H9 (cell line): ENCODE data around the gene TMEM187. TPM values are rescaled to one million over a fixed set of nuclear protein-coding genes. Genes with fewer than 3 reads are reported as not detected.

Source experiments
- DNase-seq: peaks from one replicate; pipeline ENCODE4 v3.0.0-alpha.2; 2017
- H2AFZ ChIP-seq: one replicate; pipeline ENCODE4 v1.6.1; 2013; ENCODE audit warnings: mild to moderate bottlenecking, low read length, control low read depth, moderate library complexity
- H2AK5ac ChIP-seq: 2 replicates; pipeline ENCODE4 v1.6.1; 2013; ENCODE audit warnings: low read length, control low read depth, mixed read lengths; ENCODE audit not compliant: insufficient read length
- H2BK120ac ChIP-seq: one replicate; pipeline ENCODE4 v1.6.1; 2013; ENCODE audit warnings: low read depth, mild to moderate bottlenecking, low read length, control low read depth, inconsistent platforms; ENCODE audit not compliant: poor library complexity, severe bottlenecking
- H2BK12ac ChIP-seq: 2 replicates; pipeline ENCODE4 v1.6.1; 2013; ENCODE audit warnings: low read length, control low read depth, mixed read lengths, low read depth; ENCODE audit not compliant: insufficient read length
- H2BK15ac ChIP-seq: 2 replicates; pipeline ENCODE4 v1.6.1; 2013; ENCODE audit warnings: low read depth, low read length, control low read depth
- H2BK20ac ChIP-seq: one replicate; pipeline ENCODE4 v1.6.1; 2013; ENCODE audit warnings: low read depth, mild to moderate bottlenecking, low read length, control low read depth, inconsistent platforms; ENCODE audit not compliant: poor library complexity, severe bottlenecking
- H2BK5ac ChIP-seq: 2 replicates; pipeline ENCODE4 v1.6.1; 2013; ENCODE audit warnings: low read length, control low read depth, mixed read lengths; ENCODE audit not compliant: insufficient read length
- H3K14ac ChIP-seq: 2 replicates; pipeline ENCODE4 v1.6.1; 2013; ENCODE audit warnings: low read length, control low read depth; ENCODE audit not compliant: insufficient read depth
- H3K18ac ChIP-seq: 2 replicates; pipeline ENCODE4 v1.6.1; 2013; ENCODE audit warnings: low read depth, mild to moderate bottlenecking, mixed read lengths, low read length, control low read depth; ENCODE audit not compliant: insufficient read length
- H3K23ac ChIP-seq: 2 replicates; pipeline ENCODE4 v1.6.1; 2013; ENCODE audit warnings: low read length, control low read depth, mixed read lengths, low read depth; ENCODE audit not compliant: insufficient read length
- H3K23me2 ChIP-seq: 2 replicates; pipeline ENCODE4 v1.6.1; 2013; ENCODE audit warnings: low read depth, mild to moderate bottlenecking, mixed read lengths, low read length, control low read depth; ENCODE audit not compliant: insufficient read length, poor library complexity, severe bottlenecking
- H3K27ac ChIP-seq: 2 replicates; pipeline ENCODE4 v1.5.1; 2013; ENCODE audit warnings: low read length, control low read depth, mixed read lengths, low read depth; ENCODE audit not compliant: insufficient read length
- H3K27me3 ChIP-seq: 2 replicates; pipeline ENCODE4 v1.6.1; 2013; ENCODE audit warnings: low read length, control low read depth, inconsistent platforms; ENCODE audit not compliant: insufficient read depth
- H3K4ac ChIP-seq: 2 replicates; pipeline ENCODE4 v1.6.1; 2013; ENCODE audit warnings: low read depth, mild to moderate bottlenecking, control low read depth, inconsistent platforms, low read length, moderate library complexity
- H3K4me1 ChIP-seq: 2 replicates; pipeline ENCODE4 v1.6.1; 2013; ENCODE audit warnings: low read length, control low read depth, inconsistent platforms; ENCODE audit not compliant: insufficient read depth
- H3K4me2 ChIP-seq: 2 replicates; pipeline ENCODE4 v1.6.1; 2013; ENCODE audit warnings: low read length, control low read depth, mixed read lengths; ENCODE audit not compliant: insufficient read length, insufficient read depth
- H3K56ac ChIP-seq: 2 replicates; pipeline ENCODE4 v1.6.1; 2013; ENCODE audit warnings: low read depth, mild to moderate bottlenecking, mixed read lengths, low read length, control low read depth; ENCODE audit not compliant: insufficient read length
- H3K79me1 ChIP-seq: 2 replicates; pipeline ENCODE4 v1.6.1; 2013; ENCODE audit warnings: low read depth, mild to moderate bottlenecking, moderate library complexity, low read length, control low read depth, inconsistent platforms; ENCODE audit not compliant: insufficient read depth, poor library complexity, severe bottlenecking
- H3K79me2 ChIP-seq: 2 replicates; pipeline ENCODE4 v1.6.1; 2013; ENCODE audit warnings: low read length, control low read depth, inconsistent platforms; ENCODE audit not compliant: insufficient read depth
- H3K9ac ChIP-seq: 2 replicates; pipeline ENCODE4 v1.6.1; 2013; ENCODE audit warnings: low read length, control low read depth, mixed read lengths; ENCODE audit not compliant: insufficient read length; ENCODE audit errors: extremely low read depth
- H3K9me3 ChIP-seq: one replicate; pipeline ENCODE4 v1.6.1; 2013; ENCODE audit warnings: low read depth, low read length, inconsistent platforms; ENCODE audit not compliant: control insufficient read depth
- H3T11ph ChIP-seq: one replicate; pipeline ENCODE4 v1.6.1; 2013; ENCODE audit warnings: mild to moderate bottlenecking, low read length, control low read depth, inconsistent platforms
- H4K20me1 ChIP-seq: one replicate; pipeline ENCODE4 v1.6.1; 2013; ENCODE audit not compliant: control insufficient read depth, insufficient read length, insufficient read depth
- H4K5ac ChIP-seq: 2 replicates; pipeline ENCODE4 v1.6.1; 2013; ENCODE audit warnings: low read depth, mild to moderate bottlenecking, mixed read lengths, low read length, control low read depth; ENCODE audit not compliant: insufficient read length
- H4K8ac ChIP-seq: replicated peaks from 2 replicates; pipeline ENCODE4 v1.6.1; 2013; ENCODE audit warnings: low read length, control low read depth, mixed read lengths, low read depth; ENCODE audit not compliant: insufficient read length
- H4K91ac ChIP-seq: 2 replicates; pipeline ENCODE4 v1.6.1; 2013; ENCODE audit warnings: low read depth, mild to moderate bottlenecking, moderate library complexity, mixed read lengths, low read length, control low read depth; ENCODE audit not compliant: insufficient read length
- H3K27ac Mint-ChIP-seq, 3 experiments: 2 replicates in 2 of 3; 3 replicates in 1 of 3; pipeline ENCODE4 v1.8.0; 2020 to 2021; ENCODE audit warnings: mixed read lengths in 3 of 3, mild to moderate bottlenecking in 1 of 3, moderate library complexity in 1 of 3
- H3K27me3 Mint-ChIP-seq: 2 replicates; pipeline ENCODE4 v1.8.0; 2021; ENCODE audit warnings: low read depth, mild to moderate bottlenecking, moderate library complexity, mixed read lengths
- H3K36me3 Mint-ChIP-seq, 3 experiments: 2 replicates in 2 of 3; 3 replicates in 1 of 3; pipeline ENCODE4 v1.8.0; 2020 to 2021; ENCODE audit warnings: low read depth in 3 of 3, mixed read lengths in 3 of 3; ENCODE audit not compliant: insufficient read depth in 1 of 3
- H3K4me1 Mint-ChIP-seq, 2 experiments: 2 replicates each; pipeline ENCODE4 v1.8.0; 2020; ENCODE audit warnings: mixed read lengths in 2 of 2
- H3K4me3 Mint-ChIP-seq, 2 experiments: 2 replicates in 1 of 2; 3 replicates in 1 of 2; pipeline ENCODE4 v1.8.0; 2020 to 2021; ENCODE audit warnings: mild to moderate bottlenecking in 2 of 2, mixed read lengths in 2 of 2, moderate library complexity in 1 of 2
- H3K9me3 Mint-ChIP-seq, 2 experiments: 2 replicates in 1 of 2; 3 replicates in 1 of 2; pipeline ENCODE4 v1.8.0; 2020; ENCODE audit warnings: mild to moderate bottlenecking in 2 of 2, mixed read lengths in 2 of 2, moderate library complexity in 1 of 2
- CTCF ChIP-seq: fragments of 200-600 bp; sonication (generic); conservative IDR thresholded peaks from 3 replicates; pipeline ENCODE4 v1.8.0; 2021; ENCODE audit warnings: antibody characterized with exemption, mild to moderate bottlenecking
- WGBS: extraction: QIAGEN DNeasy Blood & Tissue Kit; methylation state at CpG from one replicate; pipeline ENCODE4 v1.1.7; 2013; ENCODE audit warnings: missing lambda C conversion rate, low lambda C conversion rate, mixed read lengths; ENCODE audit not compliant: insufficient read length; ENCODE audit errors: extremely low coverage; 5-methylcytosine and 5-hydroxymethylcytosine counted together
- total RNA-seq: library from RNA; stranded (reverse); gene quantifications from 2 replicates; pipeline ENCODE4 v1.2.1, GENCODE V29; 2021

Gene TMEM187
- total RNA-seq, 1 experiment from 2014 or later = 2.7 TPM

DNA sequence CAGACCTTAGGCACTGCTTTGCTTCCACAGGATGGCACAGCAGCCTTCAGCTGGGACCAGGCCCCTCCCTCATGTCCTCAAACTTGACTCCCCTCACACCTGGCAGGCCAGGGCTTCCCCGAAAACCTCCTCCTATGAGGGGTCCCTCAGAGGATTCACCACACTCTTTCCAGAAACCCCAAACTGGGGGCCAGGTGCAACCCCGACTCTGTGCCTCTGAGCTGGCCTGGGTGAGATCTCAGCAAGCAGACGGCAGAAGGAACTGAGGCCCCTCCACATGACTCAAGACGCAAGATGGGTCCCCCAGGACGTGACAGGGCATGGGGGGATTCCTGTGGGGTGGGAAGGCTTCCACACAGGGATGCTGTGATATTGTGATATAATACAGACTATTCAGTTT, 7.1 kb upstream of the TMEM187 start:
- Histone ChIP-seq H3K18ac (no peak overlapping the region), H3K27ac (no peak overlapping the region), H3K9ac (no peak overlapping the region), H2BK20ac (no peak overlapping the region), H3K79me1 (peaks cover 5% of the 10 kb centered on the region), H3K4me1 (peaks cover 4% of the 10 kb centered on the region; the same call in 1 of the 2 replicates), H2BK5ac (no peak overlapping the region), H2BK15ac (no peak overlapping the region), H2AK5ac (no peak overlapping the region), H3K14ac (no peak overlapping the region), H3K9me3 (no peaks in the 10 kb centered on the region), H2BK12ac (no peak overlapping the region), H3K79me2 (peaks cover 50% of the 10 kb centered on the region; the same call in 1 of the 2 replicates), H3T11ph (no peak overlapping the region), H3K23me2 (peaks cover 13% of the 10 kb centered on the region), H4K20me1 (no peaks in the 10 kb centered on the region), H4K5ac (no peak overlapping the region), H3K56ac (no peak overlapping the region), H4K91ac (no peak overlapping the region), H4K8ac (no peak overlapping the region), H3K23ac (no peak overlapping the region), H2BK120ac (no peak overlapping the region), H2AFZ (no peak overlapping the region), H3K4ac (no peak overlapping the region), H3K27me3 (no peaks in the 10 kb centered on the region), H3K4me2 (no peak overlapping the region)
- Mint-ChIP-seq H3K9me3 (peaks cover 0 to 3% of the 10 kb centered on the region in 2 experiments; a peak in 1 of 5 replicates), H3K4me1 (peaks cover 29 to 38% of the 10 kb centered on the region in 2 experiments), H3K36me3 (peaks cover 34 to 67% (median 52%) of the 10 kb centered on the region in 3 experiments), H3K27ac (peak overlapping the region in 2 of 3 experiments; percentile 36 to 70; a peak in 3 of 7 replicates), H3K4me3 (no peak overlapping the region), H3K27me3 (peaks cover 1% of the 10 kb centered on the region; the same call in 1 of the 2 replicates)
- DNase-seq = no peak
- TF ChIP-seq CTCF = no peak
- no CpG with 5 or more reads among the region's 5 CpGs for WGBS
